Embryonic facial prominence (tissue), 1 donor: ENCODE data around the gene ATL1.

ENCODE experiments used
- DNase-seq: peaks from one replicate; pipeline ENCODE4 v3.0.0-alpha.2; 2016; ENCODE audit errors: extremely low spot score

The ATL1 gene

GRCh38 chr14:50559990-50560930 lies at the start of gene ATL1:
TSS of gene ATL1 (plus strand) at chr14:50560145. CDS start at chr14:50560266, 121 bp downstream.
- no peak for DNase-seq

- no peak for DNase-seq
Observed at GRCh38 chr14:50510157-50510556, 49.8 kb upstream of the ATL1 start.

- no peak for DNase-seq
Observed at GRCh38 chr14:50512463-50512862, 47.5 kb upstream of the ATL1 start.

- DNase-seq: no peak
Observed at GRCh38 chr14:50516091-50516490, 43.9 kb upstream of the ATL1 start.

- no peak for DNase-seq
Observed at GRCh38 chr14:50520947-50521815, 38.8 kb upstream of the ATL1 start.

- DNase-seq: no peak
Observed at GRCh38 chr14:50521912-50522341, 38.0 kb upstream of the ATL1 start.

- no peak for DNase-seq
Observed at GRCh38 chr14:50523271-50524041, 36.5 kb upstream of the ATL1 start.

- no peak for DNase-seq
Observed at GRCh38 chr14:50524060-50524459, 35.9 kb upstream of the ATL1 start.

GRCh38 chr14:50524731-50525515 lies 35.0 kb upstream of the ATL1 start:
- DNase-seq: no peak

- no peak for DNase-seq
Observed at GRCh38 chr14:50528000-50528399, 31.9 kb upstream of the ATL1 start.

- no peak for DNase-seq
Observed at GRCh38 chr14:50529288-50530179, 30.4 kb upstream of the ATL1 start.

- DNase-seq: no peak
Observed at GRCh38 chr14:50530358-50530757, 29.6 kb upstream of the ATL1 start.

- no peak for DNase-seq
Observed at GRCh38 chr14:50530794-50531365, 29.1 kb upstream of the ATL1 start.

GRCh38 chr14:50531595-50532501 lies 28.1 kb upstream of the ATL1 start:
- no peak for DNase-seq

- peak; percentile 82 for DNase-seq
Observed at GRCh38 chr14:50532502-50533240, 27.3 kb upstream of the ATL1 start, which contains the start of gene MAP4K5. TSS of gene MAP4K5 (minus strand) at chr14:50532569. CDS start at chr14:50532049, 520 bp downstream.

- no peak for DNase-seq
Observed at GRCh38 chr14:50533241-50533705, 26.7 kb upstream of the ATL1 start.

GRCh38 chr14:50533806-50534205 lies 26.1 kb upstream of the ATL1 start:
- DNase-seq: no peak
